OCI-LY1 (cell line): Measurements from ENCODE around the gene RNF181.

Source experiments
- EZH2 ChIP-seq: fragments of 200-600 bp; sonication (generic), shearing (Covaris generic); IDR thresholded peaks from 2 replicates; pipeline ENCODE4 v1.8.0; 2017; ENCODE audit warnings: borderline replicate concordance, mixed run types, mild to moderate bottlenecking, antibody characterized with exemption, low read length, moderate library complexity, mixed read lengths
- TF ChIP-seq, protein P1 (sequence below): fragments of 200-600 bp; sonication (generic), shearing (Covaris generic); IDR thresholded peaks from 2 replicates; pipeline ENCODE4 v1.5.1; 2017; ENCODE audit warnings: mild to moderate bottlenecking, antibody characterized with exemption, low read length, moderate library complexity, mixed read lengths

DNA sequence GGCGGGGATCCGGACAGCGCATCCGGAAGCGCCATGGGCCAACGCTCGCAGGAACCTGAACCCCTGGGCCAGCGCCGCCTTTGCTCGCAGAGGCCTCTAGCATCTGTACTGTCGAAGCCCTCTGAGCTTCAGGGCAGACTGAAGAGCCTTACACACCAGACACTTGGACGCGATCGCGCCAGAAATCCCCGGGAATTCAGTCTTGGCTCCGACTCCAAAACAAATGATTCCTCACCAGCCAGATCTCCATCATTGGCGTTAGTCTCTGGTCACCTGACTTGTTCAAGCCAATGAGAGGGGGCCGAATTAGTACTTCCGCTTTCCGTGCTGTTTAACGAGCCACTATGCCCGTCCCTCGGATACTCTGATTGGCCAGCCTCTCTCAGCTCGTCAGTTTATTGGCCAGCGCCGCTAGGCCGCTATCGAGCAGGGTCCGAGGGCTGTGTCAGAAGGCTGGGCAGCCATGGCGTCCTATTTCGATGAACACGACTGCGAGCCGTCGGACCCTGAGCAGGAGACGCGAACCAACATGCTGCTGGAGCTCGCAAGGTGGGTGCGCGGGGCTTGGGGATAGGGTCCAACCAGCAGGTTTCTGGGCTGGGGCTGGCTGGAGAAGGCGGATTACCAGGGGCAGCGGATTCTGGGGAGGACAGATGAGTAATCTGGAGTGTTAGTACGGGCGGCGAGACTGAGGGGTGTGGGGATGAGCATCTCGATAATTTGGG lies at the start of gene RNF181:
- TF ChIP-seq, protein P1, sequence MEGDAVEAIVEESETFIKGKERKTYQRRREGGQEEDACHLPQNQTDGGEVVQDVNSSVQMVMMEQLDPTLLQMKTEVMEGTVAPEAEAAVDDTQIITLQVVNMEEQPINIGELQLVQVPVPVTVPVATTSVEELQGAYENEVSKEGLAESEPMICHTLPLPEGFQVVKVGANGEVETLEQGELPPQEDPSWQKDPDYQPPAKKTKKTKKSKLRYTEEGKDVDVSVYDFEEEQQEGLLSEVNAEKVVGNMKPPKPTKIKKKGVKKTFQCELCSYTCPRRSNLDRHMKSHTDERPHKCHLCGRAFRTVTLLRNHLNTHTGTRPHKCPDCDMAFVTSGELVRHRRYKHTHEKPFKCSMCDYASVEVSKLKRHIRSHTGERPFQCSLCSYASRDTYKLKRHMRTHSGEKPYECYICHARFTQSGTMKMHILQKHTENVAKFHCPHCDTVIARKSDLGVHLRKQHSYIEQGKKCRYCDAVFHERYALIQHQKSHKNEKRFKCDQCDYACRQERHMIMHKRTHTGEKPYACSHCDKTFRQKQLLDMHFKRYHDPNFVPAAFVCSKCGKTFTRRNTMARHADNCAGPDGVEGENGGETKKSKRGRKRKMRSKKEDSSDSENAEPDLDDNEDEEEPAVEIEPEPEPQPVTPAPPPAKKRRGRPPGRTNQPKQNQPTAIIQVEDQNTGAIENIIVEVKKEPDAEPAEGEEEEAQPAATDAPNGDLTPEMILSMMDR, result no peak
- TF ChIP-seq EZH2, result no peak
